Stimulated activated CD8-positive, alpha-beta memory T cell treated with anti-CD3 and anti-CD28 coated beads, Interleukin-2, amount 100 ng/mL, for 48 hours (primary cell): ENCODE results near the gene PTPRN2.
"Not testable (repeated sequence)": the region's sequence is repeated elsewhere in the genome, so short reads cannot be mapped to it uniquely, and the experiment has no call there.

Experiments used
- DNase-seq, 2 donors: peaks; one replicate each; pipeline ENCODE4 v3.0.0-alpha.2; 2020; ENCODE audit warnings: low read depth in 2 of 2

PTPRN2 gene

DNA sequence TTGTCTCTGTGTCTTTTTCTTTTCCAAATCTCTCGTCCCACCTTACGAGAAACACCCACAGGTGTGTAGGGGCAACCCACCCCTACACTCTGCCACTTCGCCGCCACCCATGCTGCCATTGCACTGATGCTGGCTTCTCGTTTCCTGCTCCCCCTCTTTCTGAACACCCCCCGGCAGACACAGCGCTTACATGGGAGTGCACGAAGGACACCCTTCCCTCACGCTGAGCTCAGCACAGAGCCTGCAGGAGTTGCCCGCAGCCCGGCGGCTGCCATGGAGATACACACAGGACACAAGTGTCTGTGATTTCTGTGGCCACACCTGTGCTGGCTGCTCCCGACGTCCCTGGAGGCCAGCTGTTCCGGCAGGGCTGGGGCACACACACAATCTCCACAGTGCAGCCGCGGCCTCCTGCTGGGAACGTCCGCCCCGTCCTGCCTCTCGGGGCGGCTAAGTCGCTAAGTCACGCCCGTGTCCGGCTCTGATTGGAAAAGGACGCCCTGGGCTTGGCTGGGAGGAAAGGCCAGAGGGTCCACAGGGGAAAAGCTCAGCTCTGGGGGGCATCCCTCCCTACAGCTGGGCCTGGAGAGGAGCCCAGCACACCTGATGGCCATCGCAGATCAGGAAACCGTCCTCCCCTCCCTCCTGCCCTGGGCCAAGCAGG, 349.8 kb downstream of the PTPRN2 start:
- no peak for DNase-seq

DNA sequence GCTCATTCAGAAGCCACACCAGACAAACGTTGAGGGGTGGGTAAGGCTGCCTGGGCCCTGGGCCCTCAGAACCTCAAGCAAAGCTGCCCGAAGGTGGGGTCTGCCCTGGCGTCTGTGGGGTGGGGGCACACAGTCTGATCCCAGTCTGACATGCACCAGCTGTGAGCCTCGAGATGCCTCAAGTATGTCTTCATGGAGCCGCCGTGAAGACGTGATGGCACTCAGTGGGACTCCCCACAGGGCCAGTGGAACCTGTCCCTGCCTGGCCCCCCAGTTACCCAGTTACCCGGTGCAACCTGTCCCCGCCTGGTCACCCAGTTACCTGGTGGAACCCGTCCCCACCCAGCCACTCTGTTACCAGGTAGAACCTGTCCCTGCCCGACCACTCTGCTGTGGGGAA, 351.2 kb downstream of the PTPRN2 start:
- DNase-seq, result no peak

DNA sequence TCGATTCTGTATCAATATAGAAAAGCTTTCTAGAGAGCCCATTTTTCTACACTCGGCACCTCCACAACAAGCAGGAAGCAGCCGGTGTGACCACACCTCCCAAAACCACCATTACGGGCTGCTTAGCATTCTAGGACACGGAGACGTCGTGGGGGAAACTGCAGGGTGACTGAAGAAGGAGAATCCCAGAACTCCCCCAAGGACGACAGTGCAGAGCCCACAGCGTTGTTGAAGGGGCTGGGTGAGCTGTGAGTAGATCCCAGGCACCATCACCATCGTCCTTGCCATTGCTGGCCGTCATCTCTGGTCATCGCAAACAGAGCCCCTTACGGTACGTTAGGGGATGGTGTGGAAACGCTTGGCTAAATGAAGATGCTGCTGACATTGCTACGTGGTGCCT, 351.8 kb downstream of the PTPRN2 start:
- DNase-seq, result no peak

DNA sequence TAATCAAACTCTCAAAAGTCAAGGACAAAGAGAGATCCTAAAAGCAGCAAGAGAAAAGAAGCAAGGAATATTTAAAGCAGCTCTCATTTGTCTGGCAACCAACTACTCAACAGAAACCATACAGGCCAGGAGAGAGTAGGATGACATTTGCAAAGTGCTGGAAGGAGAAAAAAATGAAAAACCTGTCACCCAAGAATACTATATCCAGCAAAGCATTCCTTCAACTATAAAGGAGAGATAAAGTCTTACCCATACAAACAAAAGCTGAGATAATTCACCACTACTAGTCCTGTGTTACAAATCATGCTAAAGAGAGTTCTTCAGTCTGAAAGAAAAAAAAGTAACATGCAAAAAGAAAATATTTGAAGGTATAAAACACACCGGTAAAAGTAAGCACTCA, 357.7 kb downstream of the PTPRN2 start:
- DNase-seq, result no peak

DNA sequence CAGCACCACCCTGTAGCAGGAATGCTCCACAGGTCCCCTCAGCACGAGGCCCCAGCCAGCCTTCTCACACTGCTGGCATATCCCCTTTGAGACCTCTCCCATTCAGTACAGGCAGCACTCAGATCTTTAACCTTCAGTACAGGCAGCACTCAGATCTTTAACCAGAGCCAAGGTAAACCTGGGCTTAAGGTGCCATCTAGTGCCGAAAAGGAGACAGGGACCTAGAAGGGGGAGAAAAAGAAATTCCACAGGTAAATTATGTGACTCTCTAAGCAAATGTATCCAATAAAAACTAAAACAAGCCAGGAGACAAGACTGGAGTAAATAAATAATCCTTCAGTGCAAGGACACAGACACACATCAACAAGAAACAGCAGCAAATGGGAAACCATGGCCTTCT, 358.6 kb downstream of the PTPRN2 start:
- no peak for DNase-seq

DNA sequence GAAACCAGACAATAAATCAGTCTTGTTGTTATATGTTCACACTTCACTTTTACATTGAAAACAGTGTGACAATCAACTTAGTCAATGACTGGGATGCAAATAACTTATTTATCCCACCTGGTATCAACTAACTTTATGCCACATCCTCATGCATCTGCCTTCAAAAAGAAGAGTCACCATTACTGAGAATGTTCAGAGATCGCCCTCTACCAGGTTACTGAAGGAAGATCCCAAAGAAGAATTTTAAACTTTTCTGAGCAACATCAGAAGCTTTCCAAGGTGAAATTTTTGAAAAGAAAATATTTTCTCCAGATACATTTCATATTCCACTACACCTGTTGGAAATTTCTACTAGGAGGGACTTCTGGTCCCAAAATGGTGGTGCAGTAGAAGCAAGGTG, 359.5 kb downstream of the PTPRN2 start:
- DNase-seq, result no peak

- no peak for DNase-seq
Measured at GRCh38 chr7:158227258-158227984, 360.2 kb downstream of the PTPRN2 start.

DNA sequence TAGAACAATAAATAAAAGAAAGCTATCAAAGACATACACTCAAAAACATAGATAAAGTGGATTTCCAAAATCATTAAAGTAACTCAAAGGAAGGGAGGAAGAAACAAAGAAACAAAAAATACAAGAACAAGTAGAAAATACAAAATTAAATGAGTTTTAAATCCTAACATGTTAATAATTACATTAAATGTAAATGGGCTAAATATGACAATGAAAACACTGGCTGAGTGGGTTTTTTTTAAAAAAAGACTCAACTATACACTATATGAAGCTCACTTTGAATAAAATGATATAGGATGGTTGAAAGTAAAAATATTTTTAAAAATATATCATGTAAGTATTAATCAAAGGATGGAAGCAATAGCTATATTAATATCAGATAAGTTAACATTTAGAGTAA, 371.4 kb downstream of the PTPRN2 start:
- DNase-seq, result no peak

DNA sequence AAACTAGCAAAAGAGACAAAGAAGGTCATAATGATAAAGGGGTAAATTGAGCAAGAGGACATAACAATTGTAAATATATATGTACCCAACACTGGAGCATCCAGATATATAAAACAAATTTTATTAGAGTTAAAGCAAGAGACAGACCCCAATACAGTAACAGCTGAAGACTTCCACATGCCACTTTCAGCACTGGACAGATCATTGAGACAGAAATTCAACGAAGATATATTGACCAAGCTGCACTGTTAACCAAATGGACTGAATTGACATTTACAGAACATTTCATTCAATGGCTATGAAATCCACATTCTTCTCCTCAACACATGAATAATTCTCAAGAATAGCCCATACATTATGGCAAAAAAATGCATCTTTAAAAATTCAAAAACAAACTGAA, 378.2 kb downstream of the PTPRN2 start:
- DNase-seq, result no peak

- DNase-seq, result no peak
Measured at GRCh38 chr7:158206341-158206740, 381.3 kb downstream of the PTPRN2 start.

DNA sequence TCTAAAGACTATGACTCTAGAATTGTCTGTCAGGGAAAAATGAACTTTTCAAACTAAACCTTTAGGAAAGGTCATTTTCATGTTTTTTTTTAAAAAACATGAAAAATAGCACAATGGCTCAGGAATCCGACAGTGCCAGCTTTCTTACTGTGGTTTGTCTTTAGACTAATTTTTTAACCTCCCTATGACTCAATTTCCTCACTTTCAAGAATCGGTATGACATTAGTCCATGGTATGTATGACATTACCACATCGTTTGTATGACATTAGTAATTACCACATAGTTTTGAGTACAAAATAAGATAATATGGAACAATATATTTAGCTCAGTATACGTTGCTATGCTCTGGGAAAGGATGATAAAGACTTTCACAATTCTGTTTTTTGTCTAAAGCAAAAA, 383.2 kb downstream of the PTPRN2 start:
- no peak for DNase-seq

DNA sequence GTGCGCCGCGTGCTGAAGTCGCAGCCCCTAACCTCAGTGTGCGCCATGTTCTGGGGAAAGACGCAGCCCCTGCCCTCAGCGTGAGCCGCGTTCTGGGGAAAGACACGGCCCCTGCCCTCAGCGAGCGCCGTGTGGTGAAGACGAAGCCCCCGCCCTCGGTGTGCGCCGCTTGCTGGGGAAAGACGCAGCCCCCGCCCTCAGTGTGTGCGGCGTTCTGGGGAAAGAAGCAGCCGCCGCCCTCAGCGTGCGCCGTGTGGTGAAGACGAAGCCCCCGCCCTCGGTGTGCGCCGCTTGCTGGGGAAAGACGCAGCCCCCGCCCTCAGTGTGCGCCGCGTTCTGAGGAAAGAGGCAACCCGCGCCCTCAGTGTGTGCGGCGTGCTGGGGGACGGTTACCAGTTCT, 383.7 kb downstream of the PTPRN2 start:
- not testable (repeated sequence) for DNase-seq

GRCh38 chr7:158194365-158194900, 393.2 kb downstream of the PTPRN2 start:
- DNase-seq, result no peak

- no peak for DNase-seq
Measured at GRCh38 chr7:158193446-158193845, 394.2 kb downstream of the PTPRN2 start.

GRCh38 chr7:158192956-158193355, 394.7 kb downstream of the PTPRN2 start:
- DNase-seq, result no peak

GRCh38 chr7:158192184-158192835, 395.3 kb downstream of the PTPRN2 start:
- no peak for DNase-seq

- no peak for DNase-seq
Measured at GRCh38 chr7:158191671-158192070, 396.0 kb downstream of the PTPRN2 start.

DNA sequence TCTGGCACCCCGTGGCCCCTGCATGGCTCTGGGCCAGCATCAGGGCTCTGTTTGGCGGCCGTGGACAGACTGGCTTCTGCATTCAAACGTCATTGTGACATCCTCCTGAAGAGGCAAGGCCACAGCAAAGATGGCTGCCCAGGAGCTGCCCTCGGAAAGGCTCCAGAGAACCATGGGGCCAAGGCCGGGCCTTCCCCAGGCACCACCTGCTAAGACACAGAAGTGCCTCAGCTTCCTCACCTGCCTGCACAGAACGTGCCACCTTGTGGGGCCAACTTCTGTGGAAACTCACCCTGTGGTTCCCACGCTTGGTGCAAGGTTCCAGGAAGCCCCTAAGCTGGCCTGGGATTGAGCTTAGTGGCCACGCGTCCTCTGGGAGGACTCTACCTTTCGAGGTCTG, 396.9 kb downstream of the PTPRN2 start:
- DNase-seq, result no peak

DNA sequence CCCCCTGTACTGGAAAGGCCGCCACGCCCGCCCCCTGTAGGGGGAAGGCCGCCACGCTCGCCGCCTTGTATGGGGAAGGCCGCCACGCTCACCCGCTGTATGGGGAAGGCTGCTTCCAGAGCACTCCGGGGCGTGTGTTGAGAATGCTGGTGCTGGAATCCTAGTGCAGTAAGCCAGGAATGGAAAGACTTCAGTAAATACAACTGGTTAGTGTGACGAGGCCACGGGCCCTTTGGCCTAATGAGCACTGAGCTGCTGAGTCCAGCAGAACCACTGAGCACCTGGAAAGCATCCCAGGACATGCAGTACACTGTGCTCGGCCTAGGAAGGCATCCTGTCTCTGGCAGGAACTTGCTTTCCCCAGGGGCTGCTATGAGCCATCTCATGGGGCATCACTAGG, 398.9 kb downstream of the PTPRN2 start:
- DNase-seq, result no peak

DNA sequence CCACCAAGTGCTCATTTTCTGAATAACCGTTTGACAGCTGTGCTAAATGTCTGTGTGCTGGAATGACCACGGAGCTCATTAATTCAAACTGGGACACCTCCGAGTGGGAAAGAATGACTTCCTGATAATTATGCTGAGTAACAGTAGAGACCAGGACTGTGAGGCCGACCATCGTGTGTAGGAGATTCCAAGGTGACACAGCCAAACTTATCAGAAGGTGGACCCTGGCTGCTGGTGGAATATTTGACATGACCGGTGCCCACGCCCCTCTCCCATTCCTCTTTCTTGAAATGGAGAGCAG, 400.0 kb downstream of the PTPRN2 start:
- DNase-seq, result no peak

- no peak for DNase-seq
Measured at GRCh38 chr7:158186864-158187693, 400.5 kb downstream of the PTPRN2 start.

DNA sequence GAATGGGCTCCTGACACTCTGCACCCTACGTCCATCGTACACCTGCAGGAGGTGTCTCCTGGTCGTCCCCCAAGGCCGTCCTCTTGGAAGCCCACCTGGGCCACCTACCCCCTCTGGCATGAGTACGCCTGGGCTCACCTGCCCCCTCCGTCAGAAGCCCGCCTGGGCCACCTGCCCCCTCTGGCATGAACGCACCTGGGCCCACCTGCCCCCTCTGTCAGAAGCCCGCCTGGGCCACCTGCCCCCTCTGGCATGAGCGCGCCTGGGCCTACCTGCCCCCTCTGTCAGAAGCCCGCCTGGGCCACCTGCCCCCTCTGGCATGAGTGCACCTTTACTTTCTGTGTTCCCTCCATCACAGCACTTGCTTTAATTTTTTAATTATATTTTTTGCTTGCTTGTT, 401.2 kb downstream of the PTPRN2 start:
- DNase-seq, result no peak
